Thymus (tissue), 11 donors: ENCODE results near the gene RGS2. TPM values are rescaled to one million over a fixed set of nuclear protein-coding genes. Genes with fewer than 3 reads are reported as not detected.

Source experiments
- DNase-seq, 9 donors: peaks; one replicate each; pipeline ENCODE4 v3.0.0-alpha.2; 2013; ENCODE audit warnings: low spot score in 9 of 9, low read depth in 6 of 9, missing footprints in 1 of 9
- H3K27ac ChIP-seq, 2 donors: one replicate each; pipeline ENCODE4 v1.5.1; 2013; ENCODE audit warnings: control low read depth in 1 of 2, low read depth in 1 of 2, low read length in 1 of 2, mild to moderate bottlenecking in 1 of 2, moderate library complexity in 1 of 2
- H3K27me3 ChIP-seq, 2 donors: one replicate each; pipeline ENCODE4 v1.5.1; 2013; ENCODE audit warnings: low read length in 1 of 2; ENCODE audit not compliant: control insufficient read depth in 2 of 2, insufficient read depth in 1 of 2
- H3K36me3 ChIP-seq, 2 donors: one replicate each; pipeline ENCODE4 v1.5.1; 2013; ENCODE audit warnings: low read length in 1 of 2, mild to moderate bottlenecking in 1 of 2, moderate library complexity in 1 of 2; ENCODE audit not compliant: control insufficient read depth in 2 of 2, insufficient read depth in 2 of 2
- H3K4me1 ChIP-seq, 2 donors: one replicate each; pipeline ENCODE4 v1.5.1; 2013; ENCODE audit warnings: low read length in 2 of 2; ENCODE audit not compliant: control insufficient read depth in 2 of 2, insufficient read depth in 2 of 2
- H3K4me3 ChIP-seq, 2 donors: one replicate each; pipeline ENCODE4 v1.5.1; 2013; ENCODE audit warnings: low read length in 2 of 2, control low read depth in 1 of 2, mild to moderate bottlenecking in 1 of 2
- H3K9me3 ChIP-seq, 2 donors: one replicate each; pipeline ENCODE4 v1.5.1; 2013; ENCODE audit warnings: low read length in 1 of 2, mild to moderate bottlenecking in 1 of 2; ENCODE audit not compliant: control insufficient read depth in 2 of 2, insufficient read depth in 1 of 2
- WGBS: extraction: QIAGEN DNeasy Blood & Tissue Kit; methylation state at CpG from one replicate; pipeline ENCODE4 v1.1.7; 2013; 5-methylcytosine and 5-hydroxymethylcytosine counted together
- polyA plus RNA-seq: library from polyadenylated mRNA; stranded (reverse); fragments of 200-250 nt; gene quantifications from one replicate; pipeline ENCODE4 v1.2.3, GENCODE V29; 2013
- total RNA-seq: library from RNA; stranded (reverse); fragments of 120-200 nt; gene quantifications from one replicate; pipeline ENCODE4 v1.2.4, GENCODE V29; 2013
- donor health status: healthy.

RGS2 gene
- total and polyA plus RNA-seq, 2 donors, result 26.5 to 124 TPM

- Histone ChIP-seq H3K27me3 (no peaks in the 10 kb centered on the region), H3K4me3 (no peak overlapping the region), H3K4me1 (no peaks in the 10 kb centered on the region), H3K27ac (no peak overlapping the region), H3K36me3 (no peaks in the 10 kb centered on the region), H3K9me3 (no peaks in the 10 kb centered on the region)
- no peak for DNase-seq
- 76% methylated on average over 9 of the region's 9 CpGs for WGBS
Measured at GRCh38 chr1:192787914-192788585, 20.8 kb upstream of the RGS2 start.

GRCh38 chr1:192789871-192790270 is 19.0 kb upstream of the RGS2 start:
- H3K4me3 ChIP-seq, result no peak overlapping the region
- H3K4me1 ChIP-seq, result no peaks in the 10 kb centered on the region
- no peaks in the 10 kb centered on the region for H3K36me3 ChIP-seq
- no peak overlapping the region for H3K27ac ChIP-seq
- no peaks in the 10 kb centered on the region for H3K27me3 ChIP-seq
- DNase-seq, result no peak
- 99% methylated on average over 2 of the region's 2 CpGs for WGBS
- no peaks in the 10 kb centered on the region for H3K9me3 ChIP-seq

- DNase-seq, result no peak
- H3K27ac ChIP-seq, result no peak overlapping the region
- no peaks in the 10 kb centered on the region for H3K27me3 ChIP-seq
- WGBS, result 93% methylated on average over 2 of the region's 2 CpGs
- H3K36me3 ChIP-seq, result no peaks in the 10 kb centered on the region
- H3K4me1 ChIP-seq, result no peaks in the 10 kb centered on the region
- no peaks in the 10 kb centered on the region for H3K9me3 ChIP-seq
- H3K4me3 ChIP-seq, result no peak overlapping the region
Measured at GRCh38 chr1:192792628-192793027, 16.2 kb upstream of the RGS2 start.

- no peak for DNase-seq
- Histone ChIP-seq H3K27me3 (no peaks in the 10 kb centered on the region), H3K4me1 (no peaks in the 10 kb centered on the region), H3K36me3 (no peaks in the 10 kb centered on the region), H3K4me3 (no peak overlapping the region), H3K9me3 (no peaks in the 10 kb centered on the region), H3K27ac (no peak overlapping the region)
- 93% methylated on average over 2 of the region's 2 CpGs for WGBS
Measured at GRCh38 chr1:192793983-192794767, 14.7 kb upstream of the RGS2 start.

GRCh38 chr1:192794768-192795035 is 14.1 kb upstream of the RGS2 start:
- Histone ChIP-seq H3K4me3 (no peak overlapping the region), H3K27ac (no peak overlapping the region), H3K27me3 (no peaks in the 10 kb centered on the region), H3K4me1 (no peaks in the 10 kb centered on the region), H3K36me3 (no peaks in the 10 kb centered on the region), H3K9me3 (no peaks in the 10 kb centered on the region)
- no peak for DNase-seq

- Histone ChIP-seq H3K4me1 (no peaks in the 10 kb centered on the region), H3K27ac (no peak overlapping the region), H3K36me3 (no peaks in the 10 kb centered on the region), H3K9me3 (no peaks in the 10 kb centered on the region), H3K27me3 (no peaks in the 10 kb centered on the region), H3K4me3 (no peak overlapping the region)
- WGBS, result 97% methylated on average over 1 of the region's 1 CpG
- DNase-seq, result no peak
Measured at GRCh38 chr1:192795916-192796618, 12.8 kb upstream of the RGS2 start.

GRCh38 chr1:192797143-192797542 is 11.7 kb upstream of the RGS2 start:
- Histone ChIP-seq H3K36me3 (no peaks in the 10 kb centered on the region), H3K4me3 (no peak overlapping the region), H3K9me3 (no peaks in the 10 kb centered on the region), H3K27ac (no peak overlapping the region), H3K4me1 (no peaks in the 10 kb centered on the region), H3K27me3 (no peaks in the 10 kb centered on the region)
- DNase-seq, result no peak
- WGBS, result 97% methylated on average over 1 of the region's 1 CpG

- no peaks in the 10 kb centered on the region for H3K4me1 ChIP-seq
Measured at GRCh38 chr1:192797891-192798290, 10.9 kb upstream of the RGS2 start.

GRCh38 chr1:192801451-192801850 is 7.4 kb upstream of the RGS2 start:
- Histone ChIP-seq H3K27ac (no peak overlapping the region), H3K9me3 (no peaks in the 10 kb centered on the region), H3K36me3 (no peaks in the 10 kb centered on the region), H3K4me1 (no peaks in the 10 kb centered on the region), H3K4me3 (no peak overlapping the region), H3K27me3 (no peaks in the 10 kb centered on the region)
- WGBS, result 97% methylated on average over 2 of the region's 2 CpGs
- no peak for DNase-seq

More at GRCh38 chr1:192797891-192798290, 10.9 kb upstream of the RGS2 start:
- Histone ChIP-seq H3K4me3 (no peak overlapping the region), H3K27me3 (no peaks in the 10 kb centered on the region), H3K36me3 (no peaks in the 10 kb centered on the region), H3K27ac (no peak overlapping the region), H3K9me3 (no peaks in the 10 kb centered on the region)
- no peak for DNase-seq
- 72% methylated on average over 7 of the region's 7 CpGs for WGBS
